GM18909 (cell line): ENCODE data around the gene CASS4.

Experiments used
- ATAC-seq: cut with Tn5 transposase; IDR thresholded peaks from one replicate; pipeline ENCODE4 v1.9.1; 2021; ENCODE audit warnings: mild to moderate bottlenecking; ENCODE audit not compliant: unreplicated experiment, poor library complexity

Gene CASS4

GRCh38 chr20:56483970-56484369, 71.9 kb downstream of the CASS4 start:
- ATAC-seq: no peak

- no peak for ATAC-seq
Observed at GRCh38 chr20:56487216-56487615, 75.2 kb downstream of the CASS4 start.

- ATAC-seq: no peak
Observed at GRCh38 chr20:56488566-56488965, 76.5 kb downstream of the CASS4 start.

- ATAC-seq: no peak
Observed at GRCh38 chr20:56501116-56501515, 89.1 kb downstream of the CASS4 start.

- ATAC-seq: no peak
Observed at GRCh38 chr20:56503916-56504315, 91.9 kb downstream of the CASS4 start.

- peak; percentile 47 for ATAC-seq
Observed at GRCh38 chr20:56504373-56505005, 92.4 kb downstream of the CASS4 start.

- ATAC-seq: no peak
Observed at GRCh38 chr20:56506103-56506502, 94.0 kb downstream of the CASS4 start.
